HG03565 (cell line): ENCODE results near the gene SMARCA1.
A peak's percentile ranks its signal among the peaks of the same experiment; 100 is the strongest.
"Not testable (repeated sequence)": the region's sequence is repeated elsewhere in the genome, so short reads cannot be mapped to it uniquely, and the experiment has no call there.

Experiments
- ATAC-seq: cut with Tn5 transposase; IDR thresholded peaks from one replicate; pipeline ENCODE4 v1.9.1; 2021; ENCODE audit warnings: mild to moderate bottlenecking, moderate library complexity; ENCODE audit not compliant: unreplicated experiment

The SMARCA1 gene, protein sequence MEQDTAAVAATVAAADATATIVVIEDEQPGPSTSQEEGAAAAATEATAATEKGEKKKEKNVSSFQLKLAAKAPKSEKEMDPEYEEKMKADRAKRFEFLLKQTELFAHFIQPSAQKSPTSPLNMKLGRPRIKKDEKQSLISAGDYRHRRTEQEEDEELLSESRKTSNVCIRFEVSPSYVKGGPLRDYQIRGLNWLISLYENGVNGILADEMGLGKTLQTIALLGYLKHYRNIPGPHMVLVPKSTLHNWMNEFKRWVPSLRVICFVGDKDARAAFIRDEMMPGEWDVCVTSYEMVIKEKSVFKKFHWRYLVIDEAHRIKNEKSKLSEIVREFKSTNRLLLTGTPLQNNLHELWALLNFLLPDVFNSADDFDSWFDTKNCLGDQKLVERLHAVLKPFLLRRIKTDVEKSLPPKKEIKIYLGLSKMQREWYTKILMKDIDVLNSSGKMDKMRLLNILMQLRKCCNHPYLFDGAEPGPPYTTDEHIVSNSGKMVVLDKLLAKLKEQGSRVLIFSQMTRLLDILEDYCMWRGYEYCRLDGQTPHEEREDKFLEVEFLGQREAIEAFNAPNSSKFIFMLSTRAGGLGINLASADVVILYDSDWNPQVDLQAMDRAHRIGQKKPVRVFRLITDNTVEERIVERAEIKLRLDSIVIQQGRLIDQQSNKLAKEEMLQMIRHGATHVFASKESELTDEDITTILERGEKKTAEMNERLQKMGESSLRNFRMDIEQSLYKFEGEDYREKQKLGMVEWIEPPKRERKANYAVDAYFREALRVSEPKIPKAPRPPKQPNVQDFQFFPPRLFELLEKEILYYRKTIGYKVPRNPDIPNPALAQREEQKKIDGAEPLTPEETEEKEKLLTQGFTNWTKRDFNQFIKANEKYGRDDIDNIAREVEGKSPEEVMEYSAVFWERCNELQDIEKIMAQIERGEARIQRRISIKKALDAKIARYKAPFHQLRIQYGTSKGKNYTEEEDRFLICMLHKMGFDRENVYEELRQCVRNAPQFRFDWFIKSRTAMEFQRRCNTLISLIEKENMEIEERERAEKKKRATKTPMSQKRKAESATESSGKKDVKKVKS

DNA sequence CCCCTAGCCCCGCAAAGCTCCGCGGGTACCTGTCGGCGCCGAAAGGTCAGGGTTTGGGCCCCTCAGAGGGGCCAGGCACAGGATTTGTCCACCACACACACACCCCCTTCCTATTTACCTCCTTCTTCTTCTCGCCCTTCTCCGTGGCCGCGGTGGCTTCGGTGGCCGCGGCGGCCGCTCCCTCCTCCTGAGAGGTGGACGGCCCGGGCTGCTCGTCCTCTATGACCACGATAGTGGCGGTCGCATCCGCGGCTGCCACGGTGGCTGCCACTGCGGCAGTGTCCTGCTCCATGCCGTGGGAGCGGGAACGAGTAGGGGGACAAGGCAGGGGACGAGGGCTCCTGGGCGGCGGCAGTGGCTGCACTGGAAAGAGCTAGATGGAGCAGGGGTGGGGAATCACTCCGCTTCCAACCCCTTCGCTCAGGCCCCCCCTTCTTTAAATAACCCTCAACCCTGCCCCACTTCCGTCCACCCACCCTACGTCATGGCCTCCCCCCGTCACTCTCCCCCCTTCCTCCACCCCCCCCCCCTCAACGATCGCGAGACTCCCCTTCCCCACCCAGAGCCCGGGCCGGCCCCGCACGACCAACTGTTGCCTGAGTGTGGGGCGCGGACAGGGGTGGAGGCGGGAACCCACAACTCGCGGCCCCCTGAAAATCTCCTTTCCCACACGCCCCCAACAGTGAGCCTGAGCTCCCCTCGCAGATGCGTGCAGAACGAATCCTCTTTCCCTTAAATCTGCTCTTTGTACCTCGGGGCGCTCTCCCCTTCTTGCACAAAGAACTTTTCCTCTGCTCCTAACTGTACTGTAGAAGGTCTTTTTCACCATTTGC, at the start of gene SMARCA1:
TSS of gene SMARCA1 (minus strand) at position 412 of the 833 bp plus-strand sequence. CDS start at position 292, 120 bp downstream.
- ATAC-seq: no peak

DNA sequence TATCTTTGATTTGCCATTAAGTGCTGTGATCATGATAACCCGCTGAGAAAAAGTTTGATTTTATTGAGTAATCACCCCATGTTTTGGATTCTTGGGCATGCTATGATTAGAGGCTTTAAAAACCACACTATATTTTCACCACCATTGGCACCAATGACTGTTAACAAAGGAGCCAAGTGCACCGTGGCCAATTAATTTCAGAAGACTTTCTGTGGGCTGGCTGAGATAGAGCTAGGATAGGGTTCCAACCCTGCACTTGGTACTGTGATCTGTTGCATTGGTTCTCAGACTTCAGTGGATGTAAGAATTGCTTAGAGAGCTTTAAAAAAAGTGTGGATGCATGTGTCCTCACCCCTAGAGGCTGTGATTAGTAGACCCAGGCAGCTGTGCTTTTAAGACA, 49.1 kb upstream of the SMARCA1 start:
- no peak for ATAC-seq

DNA sequence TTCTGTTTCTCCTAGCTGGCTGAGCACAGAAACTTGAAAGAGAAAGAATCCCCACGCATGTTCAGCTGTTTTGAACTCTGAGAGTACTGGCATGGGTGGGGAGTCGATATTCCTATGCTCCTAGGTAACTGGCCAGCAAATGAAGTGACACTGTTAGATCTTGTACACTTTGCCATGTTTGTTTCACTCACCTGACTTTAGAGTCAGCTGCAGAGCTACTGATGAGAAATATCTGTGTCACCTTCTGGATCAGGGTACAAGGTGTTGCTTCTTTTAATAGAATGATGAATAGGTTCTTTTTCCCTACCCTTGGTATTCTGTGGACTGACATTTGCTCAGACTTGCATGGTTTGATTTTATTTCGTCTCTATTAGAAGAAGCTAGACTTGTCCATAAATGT, 45.1 kb upstream of the SMARCA1 start:
- ATAC-seq: no peak

DNA sequence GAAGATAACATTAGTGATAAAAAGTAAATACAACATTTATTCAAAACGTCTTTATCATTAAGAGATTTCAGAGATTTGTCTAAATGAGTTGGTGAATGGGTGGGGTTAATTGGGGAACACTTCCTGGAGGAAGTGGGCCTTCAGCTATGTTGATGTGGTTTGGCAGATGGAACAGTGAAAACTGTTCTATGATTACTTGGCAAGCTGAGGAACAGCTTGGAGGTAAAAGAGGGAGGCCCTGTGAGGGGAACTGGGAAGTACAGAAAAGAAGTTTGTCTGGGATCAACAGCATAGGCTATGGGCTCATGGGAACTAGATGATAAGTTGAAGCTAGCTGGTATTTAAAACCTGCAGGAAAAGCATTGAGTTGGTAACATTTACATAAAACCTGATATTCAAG, 42.8 kb upstream of the SMARCA1 start:
- no peak for ATAC-seq

DNA sequence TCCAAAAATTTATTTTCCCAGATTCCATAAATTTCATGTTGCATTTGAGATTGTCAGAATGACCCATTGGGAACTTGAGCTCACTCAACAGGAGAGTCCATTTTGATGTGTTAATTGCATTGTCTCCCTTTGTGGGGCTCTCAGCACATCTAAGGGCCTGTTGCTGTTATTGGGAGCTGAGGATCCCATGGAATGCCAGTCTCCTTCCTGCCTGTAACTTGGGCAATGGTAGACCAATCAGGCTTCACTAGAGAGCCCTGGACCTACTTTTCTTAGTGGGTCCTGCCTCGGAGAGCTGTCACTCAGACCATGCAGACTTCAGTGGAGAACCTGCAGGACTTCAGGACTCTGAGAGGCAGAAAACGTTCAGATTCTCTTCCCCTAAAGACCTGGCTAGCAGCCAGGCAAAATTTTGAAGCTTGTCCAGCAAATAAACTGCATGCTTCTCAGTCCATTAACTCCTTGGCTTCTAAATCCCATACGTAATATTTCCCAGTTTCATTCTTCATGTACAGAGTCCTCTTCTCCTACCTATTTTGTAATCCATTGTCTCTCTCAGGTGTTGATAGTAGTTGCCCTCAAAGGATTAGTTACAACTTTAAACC, 41.9 kb upstream of the SMARCA1 start:
- no peak for ATAC-seq

DNA sequence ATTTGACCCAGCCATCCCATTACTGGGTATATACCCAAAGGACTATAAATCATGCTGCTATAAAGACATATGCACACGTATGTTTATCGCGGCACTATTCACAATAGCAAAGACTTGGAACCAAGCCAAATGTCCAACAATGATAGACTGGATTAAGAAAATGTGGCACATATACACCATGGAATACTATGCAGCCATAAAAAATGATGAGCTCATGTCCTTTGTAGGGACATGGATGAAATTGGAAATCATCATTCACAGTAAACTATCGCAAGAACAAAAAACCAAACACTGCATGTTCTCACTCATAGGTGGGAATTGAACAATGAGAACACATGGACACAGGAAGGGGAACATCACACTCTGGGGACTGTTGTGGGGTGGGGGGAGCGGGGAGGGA, 41.1 kb upstream of the SMARCA1 start:
- not testable (repeated sequence) for ATAC-seq

DNA sequence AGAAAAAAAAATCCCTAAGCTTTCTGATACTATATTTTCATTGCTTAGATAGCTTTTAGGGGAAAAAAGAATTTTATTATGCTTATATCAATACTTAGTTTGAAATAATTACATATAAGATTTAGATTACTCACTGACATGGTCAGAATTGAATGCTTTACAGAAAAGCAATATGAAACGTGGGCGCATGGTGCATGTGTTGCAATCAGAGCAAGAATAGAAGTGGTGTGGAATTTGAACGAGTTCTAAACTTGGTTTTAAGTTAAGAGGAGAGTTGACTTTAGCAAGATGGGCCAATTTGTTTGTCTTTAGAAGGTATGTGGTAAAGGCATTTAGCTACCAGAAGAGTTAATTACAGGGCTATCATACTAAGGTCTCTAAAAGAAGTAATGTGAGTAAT, 38.2 kb upstream of the SMARCA1 start:
- no peak for ATAC-seq

DNA sequence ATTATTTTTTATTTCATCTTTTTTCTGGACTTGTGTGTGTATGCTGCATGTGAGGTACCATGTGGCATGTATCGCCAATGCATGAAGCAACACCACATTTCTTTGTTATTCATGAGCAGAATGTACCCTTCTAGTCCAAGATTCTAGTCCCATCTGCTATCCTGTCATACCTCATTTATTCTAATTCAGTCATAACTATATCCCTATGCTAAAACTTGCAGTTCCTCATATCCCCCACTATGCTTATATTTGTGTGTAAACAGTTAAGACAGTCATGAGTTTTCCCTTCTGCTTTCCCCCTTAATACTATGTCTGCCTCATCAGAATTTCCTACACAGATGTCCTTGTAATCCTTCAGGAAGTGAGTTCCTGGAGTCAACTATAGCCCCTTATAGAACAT, 36.5 kb upstream of the SMARCA1 start:
- ATAC-seq: no peak

DNA sequence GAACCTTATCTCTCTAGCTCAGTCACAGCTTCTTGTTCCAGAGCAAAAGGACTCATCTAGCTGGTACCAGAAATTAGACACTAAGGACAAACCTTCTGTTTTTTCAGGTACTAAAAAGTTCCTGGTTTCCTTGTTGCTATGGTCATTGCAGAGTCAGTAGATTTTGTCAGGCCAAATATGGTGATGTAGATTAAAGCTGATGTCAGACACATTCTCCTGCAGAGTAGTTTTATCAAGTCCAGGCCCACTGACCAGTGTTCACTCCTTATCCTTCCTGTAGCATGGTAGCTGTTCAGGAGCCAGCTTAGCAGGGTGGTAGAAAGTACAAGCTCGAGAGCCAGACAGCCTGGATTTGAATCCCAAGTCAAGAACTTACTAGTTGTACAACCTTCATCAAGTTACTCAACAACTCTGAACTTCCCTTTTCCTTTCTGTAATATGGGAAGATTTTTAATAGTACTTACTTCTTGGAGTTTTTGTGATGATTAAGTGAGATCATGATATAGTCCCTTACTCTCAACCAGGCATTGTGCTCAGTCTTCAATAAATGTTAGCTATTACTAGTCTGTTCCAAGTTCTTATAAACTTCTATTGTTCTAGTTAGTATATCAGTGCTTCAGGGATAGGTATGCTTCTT, 34.7 kb upstream of the SMARCA1 start:
- no peak for ATAC-seq

DNA sequence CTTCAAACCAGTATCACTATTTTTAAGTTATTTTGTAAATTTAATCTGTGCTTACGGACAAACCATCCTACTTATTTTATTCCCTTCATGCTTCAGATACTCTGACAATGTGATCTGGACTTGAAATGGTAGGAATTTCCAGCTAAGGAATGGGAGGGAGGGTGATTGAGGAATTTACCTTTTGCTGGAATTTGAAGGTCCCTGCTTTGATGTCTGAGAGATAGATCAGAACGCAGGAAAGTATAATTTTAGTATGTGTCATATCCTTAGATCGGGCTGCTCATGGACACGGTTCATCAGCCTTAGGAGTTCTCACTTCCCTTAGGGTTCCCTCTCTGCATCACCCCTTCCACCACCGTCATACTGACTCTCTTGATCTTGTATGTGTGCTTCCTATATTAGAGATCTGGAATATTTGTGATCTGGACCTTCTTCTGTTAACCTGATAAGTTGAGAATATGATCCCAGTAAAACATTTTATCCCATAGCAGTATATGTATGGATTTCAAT, 33.6 kb upstream of the SMARCA1 start:
- no peak for ATAC-seq

DNA sequence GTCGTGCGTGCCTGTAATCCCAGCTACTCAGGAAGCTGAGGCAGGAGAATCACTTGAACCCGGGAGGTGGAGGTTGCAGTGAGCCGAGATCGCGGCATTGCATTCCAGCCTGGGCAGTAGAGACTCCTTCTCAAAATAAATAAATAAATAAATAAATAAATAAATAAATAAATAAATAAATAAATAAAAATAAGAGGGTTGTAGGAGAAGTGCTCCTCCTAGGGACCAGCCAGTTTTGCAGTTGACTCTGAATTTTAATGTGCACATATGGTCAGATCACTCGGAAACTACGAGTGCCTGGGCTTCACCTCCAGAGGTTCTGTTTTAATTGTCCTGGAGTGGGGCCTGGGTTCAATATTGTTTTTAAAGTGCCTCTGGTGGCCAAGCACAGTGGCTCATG, 31.5 kb upstream of the SMARCA1 start:
- ATAC-seq: not testable (repeated sequence)

DNA sequence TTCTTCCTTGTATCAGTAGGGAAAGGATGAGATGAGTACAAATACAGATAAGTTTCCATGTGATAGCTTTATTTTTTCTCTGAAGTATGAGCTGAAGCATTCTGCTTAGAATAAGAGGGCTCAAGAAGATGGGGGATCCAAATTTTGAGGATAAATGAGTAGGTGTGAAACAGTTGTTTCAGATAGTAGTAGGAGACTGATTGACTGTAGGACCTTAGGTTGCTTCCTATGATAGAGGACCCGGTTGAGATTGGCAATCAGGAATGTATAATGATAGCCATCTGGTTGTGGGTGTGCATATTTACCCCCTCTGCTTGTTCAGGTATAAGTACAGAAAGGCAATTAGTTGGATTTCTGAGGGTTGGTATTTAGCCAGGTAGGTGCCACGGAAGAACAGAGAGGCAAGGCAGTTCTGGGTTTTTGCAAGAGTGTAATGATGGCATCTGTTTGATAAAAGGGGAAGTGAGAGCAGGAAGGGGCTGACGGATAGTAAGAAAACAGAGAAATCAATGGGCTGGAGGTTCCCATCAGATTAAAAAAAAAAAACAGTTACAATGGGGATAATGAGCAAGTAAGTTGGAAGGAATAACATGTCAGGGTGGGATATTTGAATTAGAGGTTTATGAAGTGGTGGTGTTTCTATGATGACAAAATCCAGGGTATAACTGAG, 30.5 kb upstream of the SMARCA1 start:
- peak; percentile 97 for ATAC-seq

DNA sequence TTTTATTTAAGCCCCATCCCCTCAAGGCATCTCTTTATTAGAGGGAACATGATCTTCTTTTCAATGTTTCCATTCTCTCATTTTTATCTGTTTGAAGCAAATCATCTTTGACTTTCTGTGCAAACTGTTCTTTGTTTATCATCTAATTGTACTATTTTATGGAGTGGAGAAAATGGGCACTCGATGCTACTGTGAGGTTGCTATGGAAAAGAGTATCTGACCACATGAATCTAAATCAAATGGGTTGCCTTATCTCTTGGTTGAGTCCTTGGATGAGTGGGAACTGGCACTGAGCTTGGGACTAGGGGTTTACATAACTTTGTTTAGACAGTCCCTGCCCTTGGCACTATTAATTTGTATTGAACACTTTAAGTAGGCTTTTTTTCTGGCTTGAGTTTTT, 25.8 kb upstream of the SMARCA1 start:
- ATAC-seq: no peak

DNA sequence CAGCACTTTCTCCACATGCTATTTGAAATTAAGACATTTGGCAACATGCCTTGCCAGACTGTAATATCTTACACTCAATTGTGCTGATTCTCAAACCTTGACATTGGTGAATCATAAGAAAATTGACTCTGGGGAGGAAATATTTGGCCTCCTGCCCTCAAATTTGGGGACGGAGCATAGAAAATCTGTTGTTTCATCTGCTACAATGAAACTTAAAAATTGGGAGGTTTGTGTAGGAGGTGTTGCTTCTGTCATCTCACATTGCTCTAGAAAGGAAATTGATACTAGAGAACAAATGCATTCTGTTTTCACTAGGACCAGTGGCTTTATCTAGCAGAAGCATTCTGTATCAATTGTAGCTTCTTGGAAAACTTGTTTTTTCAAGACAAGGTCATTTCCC, 22.1 kb upstream of the SMARCA1 start:
- no peak for ATAC-seq

DNA sequence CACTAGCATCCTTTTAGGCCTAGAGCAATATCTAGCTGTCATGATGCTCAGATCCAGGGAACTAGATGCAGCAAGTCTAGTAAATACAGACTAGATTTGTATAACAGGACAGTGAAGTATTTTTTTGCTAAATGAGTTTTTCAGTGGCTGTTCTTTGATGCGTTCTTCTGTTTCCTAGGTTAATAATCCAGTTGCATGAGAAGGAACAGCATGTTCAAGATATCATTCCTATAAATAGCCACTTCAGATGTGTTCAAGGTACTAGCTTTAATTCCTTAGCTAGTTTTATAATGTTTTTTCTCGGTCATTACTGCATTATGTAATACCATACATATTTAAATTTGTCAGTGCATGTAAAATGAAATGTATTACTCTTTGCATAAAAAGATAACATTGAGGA, 21.5 kb upstream of the SMARCA1 start:
- no peak for ATAC-seq

DNA sequence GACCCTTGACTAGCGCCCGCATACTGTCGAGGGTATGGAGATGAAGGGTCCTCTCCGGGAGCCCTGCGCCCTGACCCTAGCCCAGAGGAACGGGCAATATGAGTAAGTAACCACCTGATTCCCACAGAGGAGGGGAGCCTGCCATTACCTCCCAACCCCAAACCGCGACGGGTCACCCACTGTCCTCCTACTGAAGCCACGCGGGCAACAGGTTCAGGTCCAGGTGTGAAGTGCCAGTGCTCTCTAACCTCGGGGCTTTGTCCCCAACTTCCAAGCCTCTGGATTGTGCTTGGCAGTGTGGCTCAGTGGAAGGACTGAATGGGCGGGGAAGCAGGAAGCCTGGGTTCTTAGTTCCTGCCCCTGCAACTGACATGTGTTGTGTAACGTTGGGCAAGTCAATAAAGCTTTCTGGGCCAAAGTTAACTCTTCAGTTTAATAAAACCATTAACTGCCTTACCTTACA, 17.5 kb upstream of the SMARCA1 start:
- ATAC-seq: no peak

DNA sequence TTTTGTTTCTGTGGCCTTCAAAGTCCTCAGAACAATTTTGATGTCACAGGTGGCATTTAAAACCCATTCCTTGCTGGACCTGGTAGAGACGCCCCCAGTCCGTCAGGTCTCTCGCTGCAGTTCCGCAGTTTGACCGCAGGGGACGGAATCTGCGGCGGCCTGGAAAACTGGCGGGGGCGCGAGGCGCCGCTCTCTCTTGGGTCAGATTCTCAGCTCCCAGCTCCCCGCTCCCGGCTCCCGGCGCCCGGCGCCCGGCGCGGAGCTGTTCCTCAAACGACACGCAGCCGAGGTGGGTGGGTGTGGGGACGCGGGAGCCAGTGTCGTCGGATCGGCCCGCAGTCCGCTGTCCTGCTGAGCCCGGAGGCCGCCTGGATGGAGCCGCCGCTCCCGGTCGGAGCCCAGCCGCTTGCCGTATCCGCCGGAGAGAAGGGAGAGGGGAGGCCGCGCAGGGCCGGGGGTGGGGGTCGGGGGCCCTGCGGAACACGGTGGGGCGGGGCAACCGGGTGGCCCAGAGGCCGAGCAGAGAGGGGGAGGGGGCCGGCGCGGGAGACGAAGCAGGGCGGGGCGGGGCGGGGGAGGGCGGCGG, 16.9 kb upstream of the SMARCA1 start, which contains the start of gene OCRL:
TSS of gene OCRL (plus strand) at position 192 of the 586 bp plus-strand sequence. CDS start at position 373, 181 bp downstream.
- peak; percentile 93 for ATAC-seq

DNA sequence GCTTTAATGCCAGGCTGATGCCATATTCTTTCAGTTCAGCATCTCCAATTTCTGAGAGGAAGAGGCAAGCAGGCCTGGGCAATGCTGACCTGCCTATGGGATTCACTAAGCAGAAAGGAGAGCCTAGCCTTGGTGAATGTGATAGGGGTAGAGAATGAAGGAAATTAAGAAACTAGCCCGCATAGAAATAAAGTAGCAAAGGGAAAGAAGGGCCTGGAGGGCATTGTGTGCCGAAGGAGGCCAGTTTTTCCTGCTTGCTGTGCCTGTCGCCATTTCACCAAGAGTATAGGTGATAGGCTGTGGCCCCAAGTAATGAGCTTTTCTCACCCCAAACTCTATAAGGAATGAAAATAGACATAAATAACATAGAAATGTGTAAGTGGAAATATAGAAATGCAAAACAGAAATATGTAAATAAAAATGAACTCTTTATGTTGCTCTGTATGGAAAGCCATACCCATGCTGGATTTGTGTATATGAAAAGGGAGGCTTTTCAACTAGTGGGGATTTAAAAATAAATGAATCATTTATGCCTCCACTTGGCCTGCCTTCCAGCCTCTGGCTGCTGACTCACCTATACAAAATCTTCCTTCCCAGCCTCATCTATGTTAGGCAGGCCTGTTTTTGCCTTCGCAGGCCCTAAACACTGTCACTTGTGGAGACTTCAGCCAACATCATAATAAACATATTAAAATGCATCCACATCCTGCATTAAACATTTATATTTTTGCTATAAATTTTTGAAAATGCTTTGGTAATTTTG, 11.7 kb upstream of the SMARCA1 start:
- ATAC-seq: no peak
